Transverse colon (tissue), 4 donors: ENCODE measurements around the gene EPM2AIP1. TPM values are rescaled to one million over a fixed set of nuclear protein-coding genes. Genes with fewer than 3 reads are reported as not detected.

ENCODE experiments used
- DNase-seq: peaks from one replicate; pipeline ENCODE4 v3.0.0-alpha.2; 2019
- H3K27ac ChIP-seq, 4 donors: fragments of 200-600 bp; sonication (generic); 2 replicates each; pipeline ENCODE4 v1.5.1; 2016 to 2018; ENCODE audit warnings: inconsistent platforms in 4 of 4
- H3K27me3 ChIP-seq: fragments of 200-600 bp; sonication (generic); 2 replicates; pipeline ENCODE4 v1.5.1; 2017; ENCODE audit warnings: inconsistent platforms
- H3K36me3 ChIP-seq, 4 donors: fragments of 200-600 bp; sonication (generic); 2 replicates each; pipeline ENCODE4 v1.5.1; 2017 to 2019; ENCODE audit warnings: inconsistent platforms in 4 of 4
- H3K4me1 ChIP-seq, 4 donors: fragments of 200-600 bp; sonication (generic); 2 replicates each; pipeline ENCODE4 v1.5.1; 2017 to 2020; ENCODE audit warnings: inconsistent platforms in 4 of 4
- H3K4me3 ChIP-seq, 4 donors: fragments of 200-600 bp; sonication (generic); 1 replicate in 1 of 4; 2 replicates in 3 of 4; pipeline versions ENCODE4 v1.5.1 to v1.6.1; 2017 to 2019; ENCODE audit warnings: inconsistent platforms in 4 of 4
- H3K9me3 ChIP-seq, 2 donors: fragments of 200-600 bp; sonication (generic); 2 replicates each; pipeline ENCODE4 v1.5.1; 2017 to 2019; ENCODE audit warnings: inconsistent platforms in 2 of 2
- CTCF ChIP-seq, 5 experiments: fragments of 200-600 bp in 3 of 5; fragments of 450-650 bp in 2 of 5; sonication (generic) in 3 of 5; IDR thresholded peaks; 1 replicate in 2 of 5; 2 replicates in 3 of 5; pipeline ENCODE4 v1.5.1; 2016 to 2017; ENCODE audit warnings: antibody characterized with exemption in 5 of 5, inconsistent platforms in 3 of 5, mild to moderate bottlenecking in 2 of 5, moderate library complexity in 1 of 5
- EP300 ChIP-seq: sonication (generic); formaldehyde crosslinking; IDR thresholded peaks from one replicate; pipeline ENCODE4 v1.6.1; 2017; ENCODE audit warnings: antibody characterized with exemption, low read depth
- POLR2A ChIP-seq: fragments of 450-650 bp; IDR thresholded peaks from one replicate; pipeline ENCODE4 v1.6.1; 2016; ENCODE audit warnings: antibody characterized with exemption, mild to moderate bottlenecking, moderate library complexity
- POLR2AphosphoS5 ChIP-seq, 3 donors: sonication (generic); formaldehyde crosslinking; IDR thresholded peaks; one replicate each; pipeline ENCODE4 v1.6.1; 2016; ENCODE audit warnings: antibody characterized with exemption in 3 of 3
- WGBS, 2 donors: methylation state at CpG; one replicate each; pipeline ENCODE4 v1.1.5; 2018; ENCODE audit warnings: low coverage in 1 of 2; 5-methylcytosine and 5-hydroxymethylcytosine counted together
- in situ Hi-C, 4 donors: fragments of 200-750 bp; cut with MboI; loops; one replicate each; pipeline versions ENCODE4 v1.15.0 to v1.15.1; 2017; ENCODE audit warnings: low sequenced_read_pairs in 3 of 4, low pct_ligation_motif_present in 1 of 4, low pct_unique_long_range_greater_than_20kb in 1 of 4
- intact Hi-C: fragments of 100-400 bp; cut with DNase I; formaldehyde crosslinking; loops from one replicate; pipeline ENCODE4 v1.15.1; 2023; ENCODE audit warnings: low total_unique reads
- total RNA-seq, 4 donors: library from RNA; depleted of rRNA; stranded (reverse); fragments of >200 nt; gene quantifications; one replicate each; pipeline ENCODE4 v1.1.0, GENCODE V29; 2016

Gene EPM2AIP1
- total RNA-seq, 4 donors from 2014 or later = 5.8 to 22.9 (median 7.1) TPM

- intact Hi-C loops = no loop called here
- in situ Hi-C loops = no loop called here
- Histone ChIP-seq H3K27ac (no peak overlapping the region), H3K36me3 (peaks cover 0 to 33% (median 12%) of the 10 kb centered on the region in 4 donors), H3K4me3 (peak overlapping the region in 1 of 4 donors; percentile 10), H3K9me3 (no peaks in the 10 kb centered on the region), H3K27me3 (no peaks in the 10 kb centered on the region), H3K4me1 (peaks cover 21 to 47% (median 35%) of the 10 kb centered on the region in 4 donors)
- no peak for TF ChIP-seq POLR2AphosphoS5 (IDR thresholded peaks at IDR 0.05)
- TF ChIP-seq POLR2A = no peak
- no peak for TF ChIP-seq EP300
- no peak for TF ChIP-seq CTCF (IDR thresholded peaks at IDR 0.05)
- WGBS, 2 donors = 47 to 61% methylated on average over 2 of the region's 2 CpGs
- DNase-seq = no peak
Observed at GRCh38 chr3:36988356-36988755, 4.6 kb downstream of the EPM2AIP1 start.

GRCh38 chr3:36981006-36981405 lies 11.9 kb downstream of the EPM2AIP1 start:
- H3K36me3 ChIP-seq = peaks cover 0 to 30% (median 12%) of the 10 kb centered on the region in 4 donors
- H3K4me1 ChIP-seq = no peaks in the 10 kb centered on the region
- intact Hi-C loops = no loop called here
- in situ Hi-C loops = no loop called here
- no peak overlapping the region for H3K4me3 ChIP-seq
- TF ChIP-seq POLR2A (no peak), POLR2AphosphoS5 (IDR thresholded peaks at IDR 0.05) (no peak), CTCF (IDR thresholded peaks at IDR 0.05) (no peak), EP300 (no peak)
- DNase-seq = no peak
- H3K27ac ChIP-seq = no peak overlapping the region
- H3K27me3 ChIP-seq = no peaks in the 10 kb centered on the region
- peaks cover 0 to 8% of the 10 kb centered on the region in 2 donors for H3K9me3 ChIP-seq
- WGBS, 2 donors = 95 to 100% methylated on average over 3 to 4 of the region's 4 CpGs

GRCh38 chr3:36973139-36973538 lies 19.8 kb downstream of the EPM2AIP1 start:
- H3K27me3 ChIP-seq = no peaks in the 10 kb centered on the region
- no peaks in the 10 kb centered on the region for H3K36me3 ChIP-seq
- H3K9me3 ChIP-seq = no peaks in the 10 kb centered on the region
- TF ChIP-seq CTCF (IDR thresholded peaks at IDR 0.05) = no peak
- TF ChIP-seq POLR2A = no peak
- no peak for TF ChIP-seq POLR2AphosphoS5 (IDR thresholded peaks at IDR 0.05)
- TF ChIP-seq EP300 = no peak
- no peak overlapping the region for H3K27ac ChIP-seq
- intact Hi-C loops = no loop called here
- peaks cover 0 to 4% (median 0%) of the 10 kb centered on the region in 4 donors for H3K4me1 ChIP-seq
- 91 to 97% methylated on average over 1 of the region's 1 CpG for WGBS, 2 donors
- in situ Hi-C loops = loop anchor here in 2 of 4 donors (25.0 kb wide), 1 partner anchor 236 kb away; no protein-coding TSS in a partner anchor
- H3K4me3 ChIP-seq = no peak overlapping the region
- DNase-seq = no peak

- Histone ChIP-seq H3K9me3 (no peaks in the 10 kb centered on the region), H3K27me3 (no peaks in the 10 kb centered on the region), H3K27ac (no peak overlapping the region), H3K4me1 (peaks cover 0 to 4% (median 0%) of the 10 kb centered on the region in 4 donors), H3K4me3 (no peak overlapping the region), H3K36me3 (no peaks in the 10 kb centered on the region)
- TF ChIP-seq POLR2A (no peak), CTCF (IDR thresholded peaks at IDR 0.05) (no peak), EP300 (no peak), POLR2AphosphoS5 (IDR thresholded peaks at IDR 0.05) (no peak)
- intact Hi-C loops (no loop called here), in situ Hi-C loops (loop anchor here in 2 of 4 donors (25.0 kb wide), 1 partner anchor 235 kb away; no protein-coding TSS in a partner anchor)
- DNase-seq = no peak
- WGBS, 2 donors = 82 to 94% methylated on average over 2 of the region's 2 CpGs
Observed at GRCh38 chr3:36972163-36972562, 20.8 kb downstream of the EPM2AIP1 start.
